HepG2 (cell line): Measurements from ENCODE around the gene AKT2. TPM values are rescaled to one million over a fixed set of nuclear protein-coding genes. Genes with fewer than 3 reads are reported as not detected.

Experiments
- ARID2 ChIP-seq: sonication (generic); formaldehyde crosslinking; IDR thresholded peaks from 2 replicates; pipeline ENCODE4 v1.8.1; 2022; ENCODE audit warnings: mild to moderate bottlenecking, missing genetic modification reagents, borderline replicate concordance
- ARNT ChIP-seq: fragments of 450-650 bp; IDR thresholded peaks from 2 replicates; pipeline ENCODE4 v1.6.1; 2017
- CENPX ChIP-seq: sonication (generic); formaldehyde crosslinking; IDR thresholded peaks from 2 replicates; pipeline ENCODE4 v1.9.0; 2021; ENCODE audit warnings: mild to moderate bottlenecking, missing genetic modification reagents, moderate library complexity
- FOXP1 ChIP-seq, 2 experiments: fragments of 450-650 bp in 1 of 2; IDR thresholded peaks; 2 replicates each; pipeline ENCODE4 v1.6.1; 2017 to 2018; ENCODE audit warnings: antibody characterized with exemption in 1 of 2
- HNRNPL ChIP-seq: fragments of 200-400 bp; formaldehyde crosslinking; IDR thresholded peaks from 2 replicates; pipeline ENCODE4 v1.6.1; 2017; ENCODE audit warnings: mild to moderate bottlenecking, low read depth, low read length
- ISX ChIP-seq: sonication (generic); formaldehyde crosslinking; conservative IDR thresholded peaks from 2 replicates; pipeline ENCODE4 v1.5.0; 2020; ENCODE audit warnings: missing genetic modification reagents
- NCOA1 ChIP-seq: sonication (generic); formaldehyde crosslinking; IDR thresholded peaks from 2 replicates; pipeline ENCODE4 v1.9.0; 2021; ENCODE audit warnings: missing genetic modification reagents
- SALL1 ChIP-seq: sonication (generic); formaldehyde crosslinking; IDR thresholded peaks from 2 replicates; pipeline ENCODE4 v1.8.0; 2022; ENCODE audit warnings: mild to moderate bottlenecking, missing genetic modification reagents
- SUZ12 ChIP-seq: fragments of 150-350 bp; IDR thresholded peaks from 2 replicates; pipeline ENCODE4 v1.6.1; 2014; ENCODE audit warnings: low read depth, low read length
- USF2 ChIP-seq, 2 experiments: sonication (generic) in 1 of 2; formaldehyde crosslinking in 1 of 2; IDR thresholded peaks; 2 replicates each; pipeline versions ENCODE4 v1.5.1 to v1.6.1; 2011 to 2020; ENCODE audit warnings: borderline replicate concordance in 1 of 2, low read depth in 1 of 2, low read length in 1 of 2, mild to moderate bottlenecking in 1 of 2, missing genetic modification reagents in 1 of 2, moderate library complexity in 1 of 2
- ZFP91 ChIP-seq: sonication (generic); formaldehyde crosslinking; IDR thresholded peaks from 2 replicates; pipeline ENCODE4 v1.9.0; 2022; ENCODE audit warnings: missing genetic modification reagents, mild to moderate bottlenecking, borderline replicate concordance
- ZNF280B ChIP-seq: sonication (generic); formaldehyde crosslinking; IDR thresholded peaks from 2 replicates; pipeline ENCODE4 v1.5.0; 2020; ENCODE audit warnings: missing genetic modification reagents, mild to moderate bottlenecking, borderline replicate concordance
- ZNF282 ChIP-seq: fragments of 450-650 bp; IDR thresholded peaks from 2 replicates; pipeline ENCODE4 v1.6.1; 2018; ENCODE audit not compliant: partially characterized antibody
- ZNF3 ChIP-seq: IDR thresholded peaks from 2 replicates; pipeline ENCODE4 v1.7.0; 2017; ENCODE audit warnings: inconsistent platforms
- ZNF512 ChIP-seq: sonication (generic); formaldehyde crosslinking; IDR thresholded peaks from 2 replicates; pipeline ENCODE4 v1.4.0; 2020; ENCODE audit warnings: mild to moderate bottlenecking, missing genetic modification reagents
- ZNF564 ChIP-seq: sonication (generic); formaldehyde crosslinking; IDR thresholded peaks from 2 replicates; pipeline ENCODE4 v1.8.1; 2023; ENCODE audit warnings: mild to moderate bottlenecking, missing genetic modification reagents
- ZNF691 ChIP-seq: sonication (generic); formaldehyde crosslinking; IDR thresholded peaks from 2 replicates; pipeline ENCODE4 v1.4.0; 2020; ENCODE audit warnings: missing genetic modification reagents, low read depth, mild to moderate bottlenecking, borderline replicate concordance
- ZNF839 ChIP-seq: sonication (generic); formaldehyde crosslinking; IDR thresholded peaks from 2 replicates; pipeline ENCODE4 v1.4.0; 2020; ENCODE audit warnings: missing genetic modification reagents, mild to moderate bottlenecking, borderline replicate concordance
- ZNF879 ChIP-seq: sonication (generic); formaldehyde crosslinking; IDR thresholded peaks from 2 replicates; pipeline ENCODE4 v1.8.1; 2023; ENCODE audit warnings: missing genetic modification reagents
- polyA plus RNA-seq, 8 experiments: library from polyadenylated mRNA; depleted of rRNA in 3 of 8; stranded (reverse) in 7 of 8; unstranded in 1 of 8; fragments of >200 nt; fragmentation: Illumina TruSeq in 4 of 8; extraction: Trizol in 4 of 8; gene quantifications; 2 replicates each; pipeline versions ENCODE4 v1.2.1 to v1.2.3, GENCODE V29; 2011 to 2016; ENCODE audit warnings: low read depth in 4 of 8, missing spikeins in 1 of 8, mixed read lengths in 1 of 8; ENCODE audit not compliant: insufficient read depth in 1 of 8
- total RNA-seq, 5 experiments: library from RNA; depleted of rRNA; stranded (reverse); fragments of >200 nt; fragmentation: Illumina TruSeq; extraction: Trizol; gene quantifications; 2 replicates each; pipeline ENCODE4 v1.2.3, GENCODE V29; 2016; ENCODE audit warnings: low read depth in 1 of 5

The AKT2 gene
- total and polyA plus RNA-seq, 2 of the 13 experiments (the other 11 are each of a cell fraction or from before 2014, with no cell fraction given), result 82.1 to 173 TPM

- TF ChIP-seq ARNT, result no peak
- TF ChIP-seq ISX (CRISPR knock-in tag), result no peak
- no peak for TF ChIP-seq HNRNPL
- peak; percentile 71; the same call in 1 of the 2 replicates for TF ChIP-seq ZNF280B (CRISPR knock-in tag)
- TF ChIP-seq ZNF3 (CRISPR knock-in tag), result no peak
- TF ChIP-seq ZNF512 (CRISPR knock-in tag), result no peak
- peak; percentile 84 for TF ChIP-seq SALL1 (CRISPR knock-in tag)
- TF ChIP-seq NCOA1 (CRISPR knock-in tag), result no peak; the same call in 1 of the 2 replicates
- TF ChIP-seq ZNF691 (CRISPR knock-in tag), result peak; percentile 56; the same call in 1 of the 2 replicates
- no peak for TF ChIP-seq FOXP1 (IDR thresholded peaks at IDR 0.05)
- TF ChIP-seq FOXP1 (CRISPR knock-in tag; IDR thresholded peaks at IDR 0.05), result peak; percentile 43; the same call in 1 of the 2 replicates
- TF ChIP-seq ARID2, result 0 out of 2 replicates have a peak, but pooled peaks have one; percentile 29
- no peak for TF ChIP-seq USF2 (IDR thresholded peaks at IDR 0.05; ENCODE audit: low read depth, low read length)
- TF ChIP-seq USF2 (CRISPR knock-in tag; IDR thresholded peaks at IDR 0.05; ENCODE audit: borderline replicate concordance), result no peak
- no peak for TF ChIP-seq SUZ12
- peak; percentile 51; the same call in 1 of the 2 replicates for TF ChIP-seq ZFP91 (CRISPR knock-in tag)
- TF ChIP-seq CENPX, result no peak
- no peak; the same call in 1 of the 2 replicates for TF ChIP-seq ZNF839 (CRISPR knock-in tag)
- no peak for TF ChIP-seq ZNF282
- no peak for TF ChIP-seq ZNF879 (CRISPR knock-in tag)
- TF ChIP-seq ZNF564 (CRISPR knock-in tag), result no peak
These were observed 1.5 kb downstream of the AKT2 start (continued) for GRCh38 chr19:40283414-40284250.
